ENCODE data around the gene ANO2. TPM values are rescaled to one million over a fixed set of nuclear protein-coding genes. Genes with fewer than 3 reads are reported as not detected.

The ANO2 gene
- total and polyA plus RNA-seq, 2 donors (not counting 3 experiments of a cell fraction or from before 2014, with no cell fraction given): 15.4 to 65.0 TPM

GRCh38 chr12:5884866-5885265 lies 60.2 kb downstream of the ANO2 start:
- Histone ChIP-seq H3K36me3 (ENCODE audit: control insufficient read depth in 2 of 2, extremely low read depth in 1 of 2, insufficient read depth in 2 of 2, low read length in 2 of 2) (peaks cover 6 to 16% of the 10 kb centered on the region in 2 experiments), H3K4me2 (ENCODE audit: insufficient read depth, low read length) (no peak overlapping the region), H4K20me1 (replicated peaks; ENCODE audit: control insufficient read depth, extremely low read depth, insufficient read depth, low read length) (peaks cover 11% of the 10 kb centered on the region), H3K9me3 (replicated peaks; ENCODE audit: control insufficient read depth, insufficient read depth, low read length) (no peaks in the 10 kb centered on the region), H3K9me1 (replicated peaks; ENCODE audit: control insufficient read depth, extremely low read depth, insufficient read depth, low read length) (no peaks in the 10 kb centered on the region), H3K27me3 (ENCODE audit: control insufficient read depth in 2 of 2, insufficient read depth in 2 of 2, low read length in 2 of 2) (no peaks in the 10 kb centered on the region), H3K9ac (replicated peaks; ENCODE audit: extremely low read depth, insufficient read depth, low read length) (no peak overlapping the region), H2AFZ (ENCODE audit: low read depth, low read length) (no peak overlapping the region), H3K27ac (ENCODE audit: insufficient read depth, low read depth, low read length) (no peak overlapping the region), H3K4me3 (replicated peaks in 1 of 3; ENCODE audit: insufficient read depth in 1 of 3, low read depth in 1 of 3, low read length in 3 of 3) (no peak overlapping the region), H3K4me1 (ENCODE audit: control insufficient read depth, extremely low read depth, insufficient read depth, low read length) (no peaks in the 10 kb centered on the region), H3K79me2 (ENCODE audit: control insufficient read depth, insufficient read depth, low read length) (no peaks in the 10 kb centered on the region)
- BruUV-seq (replicated peaks): no TSS peak
- dilution Hi-C loops (cut with MboI; ENCODE audit: extremely low pct_ligation_motif_present, low sequenced_read_pairs): no loop called here
- FAIRE-seq (no peak), DNase-seq (ENCODE audit: low read depth, low spot score) (no peak)
- ChIA-PET POLR2A (no interaction called here), CTCF (interaction anchor here (1.0 kb wide), 1 partner anchor 9 kb away, joined by 3 read pairs; no protein-coding TSS in a partner anchor)
- TF ChIP-seq JUN (IDR thresholded peaks at IDR 0.05; ENCODE audit: borderline replicate concordance, insufficient read depth, insufficient read length, low read depth): no peak
- TF ChIP-seq CTCF (IDR thresholded peaks at IDR 0.05; ENCODE audit: extremely low read depth in 1 of 2, insufficient read depth in 1 of 2, low read depth in 1 of 2, low read length in 2 of 2): no peak
- TF ChIP-seq FOS (IDR thresholded peaks at IDR 0.05; ENCODE audit: borderline replicate concordance, insufficient read depth, low read length): no peak
- no peak for TF ChIP-seq EZH2 (IDR thresholded peaks at IDR 0.05; ENCODE audit: borderline replicate concordance, low read depth, low read length, severe bottlenecking)
- no peak for TF ChIP-seq GATA2 (IDR thresholded peaks at IDR 0.05; ENCODE audit: insufficient read depth, insufficient read length, low read depth, low read length)
- TF ChIP-seq POLR2AphosphoS5 (IDR thresholded peaks at IDR 0.05; ENCODE audit: insufficient read depth, low read depth, low read length): no peak
- TF ChIP-seq MYC (IDR thresholded peaks at IDR 0.05; ENCODE audit: low read depth, low read length): no peak
- TF ChIP-seq POLR2A (IDR thresholded peaks at IDR 0.05; ENCODE audit: low read depth, low read length): no peak
- no peak for TF ChIP-seq MAX (IDR thresholded peaks at IDR 0.05; ENCODE audit: insufficient read depth, insufficient read length)
- intact Hi-C loops (cut with micrococcal nuclease): no loop called here
